ENCODE measurements around the gene CMPK2.

Gene CMPK2

GRCh38 chr2:6896930-6897759 is 31.4 kb upstream of the CMPK2 start:
- no peak overlapping the region for H3K9ac ChIP-seq (ENCODE audit: low read length)
- no peaks in the 10 kb centered on the region for H3K36me3 ChIP-seq (ENCODE audit: control insufficient read depth, insufficient read depth, low read length)
- H3K4me1 ChIP-seq (ENCODE audit: control insufficient read depth, insufficient read depth, low read length) = no peaks in the 10 kb centered on the region
- H3K4me3 ChIP-seq (ENCODE audit: low read length) = no peak overlapping the region
- H3K27ac ChIP-seq (ENCODE audit: low read depth, low read length) = no peak overlapping the region
- no peaks in the 10 kb centered on the region for H3K27me3 ChIP-seq (ENCODE audit: control insufficient read depth, insufficient read depth, low read length)

GRCh38 chr2:6893876-6894482 is 28.3 kb upstream of the CMPK2 start:
- Histone ChIP-seq H3K4me3 (ENCODE audit: low read length) (no peak overlapping the region), H3K9ac (ENCODE audit: low read length) (no peak overlapping the region), H3K27ac (ENCODE audit: low read depth, low read length) (no peak overlapping the region), H3K4me1 (ENCODE audit: control insufficient read depth, insufficient read depth, low read length) (no peaks in the 10 kb centered on the region), H3K27me3 (ENCODE audit: control insufficient read depth, insufficient read depth, low read length) (no peaks in the 10 kb centered on the region), H3K36me3 (ENCODE audit: control insufficient read depth, insufficient read depth, low read length) (no peaks in the 10 kb centered on the region)

GRCh38 chr2:6888724-6889123 is 23.0 kb upstream of the CMPK2 start:
- Histone ChIP-seq H3K27me3 (ENCODE audit: control insufficient read depth, insufficient read depth, low read length) (no peaks in the 10 kb centered on the region), H3K4me1 (ENCODE audit: control insufficient read depth, insufficient read depth, low read length) (no peaks in the 10 kb centered on the region), H3K36me3 (ENCODE audit: control insufficient read depth, insufficient read depth, low read length) (no peaks in the 10 kb centered on the region), H3K4me3 (ENCODE audit: low read length) (no peak overlapping the region), H3K27ac (ENCODE audit: low read depth, low read length) (no peak overlapping the region), H3K9ac (ENCODE audit: low read length) (no peak overlapping the region)

- H3K9ac ChIP-seq (ENCODE audit: low read length) = no peak overlapping the region
- H3K4me3 ChIP-seq (ENCODE audit: low read length) = no peak overlapping the region
- H3K4me1 ChIP-seq (ENCODE audit: control insufficient read depth, insufficient read depth, low read length) = no peaks in the 10 kb centered on the region
- H3K27me3 ChIP-seq (ENCODE audit: control insufficient read depth, insufficient read depth, low read length) = no peaks in the 10 kb centered on the region
- H3K36me3 ChIP-seq (ENCODE audit: control insufficient read depth, insufficient read depth, low read length) = no peaks in the 10 kb centered on the region
- H3K27ac ChIP-seq (ENCODE audit: low read depth, low read length) = no peak overlapping the region
Measured at GRCh38 chr2:6887751-6888192, 22.1 kb upstream of the CMPK2 start.

GRCh38 chr2:6885968-6886367 is 20.3 kb upstream of the CMPK2 start:
- H3K4me1 ChIP-seq (ENCODE audit: control insufficient read depth, insufficient read depth, low read length) = no peaks in the 10 kb centered on the region
- H3K27me3 ChIP-seq (ENCODE audit: control insufficient read depth, insufficient read depth, low read length) = no peaks in the 10 kb centered on the region
- no peak overlapping the region for H3K9ac ChIP-seq (ENCODE audit: low read length)
- H3K4me3 ChIP-seq (ENCODE audit: low read length) = no peak overlapping the region
- H3K27ac ChIP-seq (ENCODE audit: low read depth, low read length) = no peak overlapping the region
- no peaks in the 10 kb centered on the region for H3K36me3 ChIP-seq (ENCODE audit: control insufficient read depth, insufficient read depth, low read length)

- no peaks in the 10 kb centered on the region for H3K27me3 ChIP-seq (ENCODE audit: control insufficient read depth, insufficient read depth, low read length)
- H3K4me3 ChIP-seq (ENCODE audit: low read length) = no peak overlapping the region
- H3K27ac ChIP-seq (ENCODE audit: low read depth, low read length) = no peak overlapping the region
- no peaks in the 10 kb centered on the region for H3K36me3 ChIP-seq (ENCODE audit: control insufficient read depth, insufficient read depth, low read length)
- no peaks in the 10 kb centered on the region for H3K4me1 ChIP-seq (ENCODE audit: control insufficient read depth, insufficient read depth, low read length)
- H3K9ac ChIP-seq (ENCODE audit: low read length) = no peak overlapping the region
Measured at GRCh38 chr2:6885551-6885950, 19.8 kb upstream of the CMPK2 start.

- H3K4me3 ChIP-seq (ENCODE audit: low read length) = no peak overlapping the region
- H3K27me3 ChIP-seq (ENCODE audit: control insufficient read depth, insufficient read depth, low read length) = no peaks in the 10 kb centered on the region
Measured at GRCh38 chr2:6883448-6884122, 17.9 kb upstream of the CMPK2 start.

GRCh38 chr2:6881516-6881915 is 15.8 kb upstream of the CMPK2 start:
- Histone ChIP-seq H3K4me3 (ENCODE audit: low read length) (no peak overlapping the region), H3K4me1 (ENCODE audit: control insufficient read depth, insufficient read depth, low read length) (peaks cover 9% of the 10 kb centered on the region), H3K27ac (ENCODE audit: low read depth, low read length) (no peak overlapping the region), H3K9ac (ENCODE audit: low read length) (no peak overlapping the region), H3K27me3 (ENCODE audit: control insufficient read depth, insufficient read depth, low read length) (no peaks in the 10 kb centered on the region), H3K36me3 (ENCODE audit: control insufficient read depth, insufficient read depth, low read length) (no peaks in the 10 kb centered on the region)

More at GRCh38 chr2:6883448-6884122, 17.9 kb upstream of the CMPK2 start:
- Histone ChIP-seq H3K27ac (ENCODE audit: low read depth, low read length) (no peak overlapping the region), H3K4me1 (ENCODE audit: control insufficient read depth, insufficient read depth, low read length) (no peaks in the 10 kb centered on the region), H3K9ac (ENCODE audit: low read length) (no peak overlapping the region), H3K36me3 (ENCODE audit: control insufficient read depth, insufficient read depth, low read length) (no peaks in the 10 kb centered on the region)

GRCh38 chr2:6881046-6881445 is 15.3 kb upstream of the CMPK2 start:
- Histone ChIP-seq H3K27ac (ENCODE audit: low read depth, low read length) (no peak overlapping the region), H3K9ac (ENCODE audit: low read length) (no peak overlapping the region), H3K36me3 (ENCODE audit: control insufficient read depth, insufficient read depth, low read length) (no peaks in the 10 kb centered on the region), H3K4me1 (ENCODE audit: control insufficient read depth, insufficient read depth, low read length) (peaks cover 9% of the 10 kb centered on the region), H3K4me3 (ENCODE audit: low read length) (no peak overlapping the region), H3K27me3 (ENCODE audit: control insufficient read depth, insufficient read depth, low read length) (no peaks in the 10 kb centered on the region)

GRCh38 chr2:6880200-6880733 is 14.6 kb upstream of the CMPK2 start:
- Histone ChIP-seq H3K4me3 (ENCODE audit: low read length) (no peak overlapping the region), H3K4me1 (ENCODE audit: control insufficient read depth, insufficient read depth, low read length) (peaks cover 9% of the 10 kb centered on the region), H3K36me3 (ENCODE audit: control insufficient read depth, insufficient read depth, low read length) (no peaks in the 10 kb centered on the region), H3K9ac (ENCODE audit: low read length) (no peak overlapping the region), H3K27ac (ENCODE audit: low read depth, low read length) (no peak overlapping the region), H3K27me3 (ENCODE audit: control insufficient read depth, insufficient read depth, low read length) (no peaks in the 10 kb centered on the region)

GRCh38 chr2:6879011-6879410 is 13.3 kb upstream of the CMPK2 start:
- H3K9ac ChIP-seq (ENCODE audit: low read length) = no peak overlapping the region
- peak overlapping the region; percentile 23 for H3K4me3 ChIP-seq (ENCODE audit: low read length)
- no peaks in the 10 kb centered on the region for H3K27me3 ChIP-seq (ENCODE audit: control insufficient read depth, insufficient read depth, low read length)
- no peak overlapping the region for H3K27ac ChIP-seq (ENCODE audit: low read depth, low read length)
- no peaks in the 10 kb centered on the region for H3K36me3 ChIP-seq (ENCODE audit: control insufficient read depth, insufficient read depth, low read length)
- H3K4me1 ChIP-seq (ENCODE audit: control insufficient read depth, insufficient read depth, low read length) = peaks cover 9% of the 10 kb centered on the region

GRCh38 chr2:6878549-6878948 is 12.8 kb upstream of the CMPK2 start:
- Histone ChIP-seq H3K27me3 (ENCODE audit: control insufficient read depth, insufficient read depth, low read length) (no peaks in the 10 kb centered on the region), H3K4me3 (ENCODE audit: low read length) (peak overlapping the region; percentile 23), H3K4me1 (ENCODE audit: control insufficient read depth, insufficient read depth, low read length) (peaks cover 9% of the 10 kb centered on the region), H3K27ac (ENCODE audit: low read depth, low read length) (no peak overlapping the region), H3K36me3 (ENCODE audit: control insufficient read depth, insufficient read depth, low read length) (no peaks in the 10 kb centered on the region), H3K9ac (ENCODE audit: low read length) (no peak overlapping the region)
